Stimulated activated CD8-positive, alpha-beta memory T cell treated with anti-CD3 and anti-CD28 coated beads, Interleukin-4, amount 100 ng/mL, for 48 hours (primary cell): ENCODE measurements around the gene SCGB3A1.
A peak's percentile ranks its signal among the peaks of the same experiment; 100 is the strongest.

Experiments used
- DNase-seq: peaks from one replicate; pipeline ENCODE4 v3.0.0-alpha.2; 2020

SCGB3A1 gene

GRCh38 chr5:180583738-180584137 lies 7.6 kb downstream of the SCGB3A1 start:
- DNase-seq = no peak

- DNase-seq = no peak
These were observed 10.6 kb downstream of the SCGB3A1 start for GRCh38 chr5:180580681-180581080.

GRCh38 chr5:180575571-180575970 lies 15.7 kb downstream of the SCGB3A1 start:
- no peak for DNase-seq

GRCh38 chr5:180568914-180569313 lies 22.4 kb downstream of the SCGB3A1 start:
- no peak for DNase-seq

- DNase-seq = peak; percentile 29
These were observed 27.3 kb downstream of the SCGB3A1 start for GRCh38 chr5:180563994-180564393.

GRCh38 chr5:180558232-180558631 lies 33.1 kb downstream of the SCGB3A1 start:
- DNase-seq = no peak

GRCh38 chr5:180557217-180557809 lies 34.0 kb downstream of the SCGB3A1 start:
- DNase-seq = no peak

GRCh38 chr5:180555168-180555921 lies 36.0 kb downstream of the SCGB3A1 start:
- no peak for DNase-seq

GRCh38 chr5:180553530-180553929 lies 37.8 kb downstream of the SCGB3A1 start:
- DNase-seq = no peak

GRCh38 chr5:180548563-180548962 lies 42.7 kb downstream of the SCGB3A1 start:
- DNase-seq = no peak

GRCh38 chr5:180545248-180545647 lies 46.1 kb downstream of the SCGB3A1 start:
- DNase-seq = no peak

- DNase-seq = no peak
These were observed 49.6 kb downstream of the SCGB3A1 start for GRCh38 chr5:180541710-180542109.
